ENCODE measurements around the gene ADI1.

DNA sequence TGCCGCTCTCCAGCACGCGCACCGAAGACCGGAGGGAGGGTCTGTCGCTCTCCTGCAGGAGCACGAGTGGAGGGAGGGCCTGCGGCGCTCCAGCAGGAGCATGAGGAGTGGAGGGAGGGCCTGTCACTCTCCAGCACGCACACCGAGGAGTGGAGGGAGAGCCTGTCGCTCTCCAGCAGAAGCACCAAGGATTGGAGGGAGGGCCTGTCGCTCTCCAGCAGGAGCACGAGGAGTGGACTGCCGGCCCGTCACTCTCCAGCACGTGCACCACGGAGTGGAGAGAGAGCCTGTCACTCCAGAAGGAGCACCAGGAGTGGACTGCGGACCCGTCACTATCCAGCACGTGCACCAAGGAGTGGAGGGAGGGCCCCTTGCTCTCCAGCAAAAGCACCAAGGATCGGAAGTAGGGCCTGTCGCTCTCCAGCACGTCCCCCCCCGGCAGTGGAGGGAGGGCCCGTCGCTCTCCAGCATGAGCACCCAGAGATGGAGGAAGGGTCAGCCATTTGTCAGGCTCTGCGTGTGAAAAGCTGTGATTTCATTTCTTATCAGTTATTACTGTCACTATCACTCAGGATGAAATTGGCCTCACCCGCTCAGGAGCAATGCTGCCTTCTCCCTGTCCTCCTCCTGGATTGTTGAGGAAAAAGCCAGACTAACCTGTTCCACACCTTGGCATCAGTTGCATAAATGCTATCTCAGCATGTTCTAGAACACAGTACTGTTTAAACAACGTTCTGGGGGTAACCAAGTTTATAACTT, 35.9 kb downstream of the ADI1 start:
- TF ChIP-seq, protein P1, sequence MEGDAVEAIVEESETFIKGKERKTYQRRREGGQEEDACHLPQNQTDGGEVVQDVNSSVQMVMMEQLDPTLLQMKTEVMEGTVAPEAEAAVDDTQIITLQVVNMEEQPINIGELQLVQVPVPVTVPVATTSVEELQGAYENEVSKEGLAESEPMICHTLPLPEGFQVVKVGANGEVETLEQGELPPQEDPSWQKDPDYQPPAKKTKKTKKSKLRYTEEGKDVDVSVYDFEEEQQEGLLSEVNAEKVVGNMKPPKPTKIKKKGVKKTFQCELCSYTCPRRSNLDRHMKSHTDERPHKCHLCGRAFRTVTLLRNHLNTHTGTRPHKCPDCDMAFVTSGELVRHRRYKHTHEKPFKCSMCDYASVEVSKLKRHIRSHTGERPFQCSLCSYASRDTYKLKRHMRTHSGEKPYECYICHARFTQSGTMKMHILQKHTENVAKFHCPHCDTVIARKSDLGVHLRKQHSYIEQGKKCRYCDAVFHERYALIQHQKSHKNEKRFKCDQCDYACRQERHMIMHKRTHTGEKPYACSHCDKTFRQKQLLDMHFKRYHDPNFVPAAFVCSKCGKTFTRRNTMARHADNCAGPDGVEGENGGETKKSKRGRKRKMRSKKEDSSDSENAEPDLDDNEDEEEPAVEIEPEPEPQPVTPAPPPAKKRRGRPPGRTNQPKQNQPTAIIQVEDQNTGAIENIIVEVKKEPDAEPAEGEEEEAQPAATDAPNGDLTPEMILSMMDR (IDR thresholded peaks at IDR 0.05; ENCODE audit: low read depth, low read length), result no peak
- no peak for TF ChIP-seq EZH2phosphoT487 (IDR thresholded peaks at IDR 0.05; ENCODE audit: low read depth)
